SU-DHL-6 (cell line): Measurements from ENCODE around the gene TMEM43.

Source experiments
- H2AFZ ChIP-seq: fragments of 200-600 bp; sonication (generic); 2 replicates; pipeline ENCODE4 v1.6.1; 2014; ENCODE audit warnings: low read depth, mild to moderate bottlenecking, moderate library complexity, mixed read lengths, antibody characterized with exemption, low read length; ENCODE audit not compliant: severe bottlenecking
- H3F3A ChIP-seq: fragments of 200-600 bp; shearing (Covaris generic); 2 replicates; pipeline ENCODE4 v1.6.0; 2016; ENCODE audit warnings: antibody characterized with exemption, mild to moderate bottlenecking; ENCODE audit not compliant: insufficient read depth
- H3K27ac ChIP-seq: fragments of 200-600 bp; sonication (generic); 2 replicates; pipeline ENCODE4 v1.5.1; 2016; ENCODE audit warnings: low read depth, mild to moderate bottlenecking, low read length, moderate library complexity, mixed read lengths
- H3K27me3 ChIP-seq: fragments of 200-600 bp; sonication (generic), shearing (Covaris generic); 2 replicates; pipeline ENCODE4 v1.6.0; 2014; ENCODE audit warnings: mild to moderate bottlenecking, low read length
- H3K36me3 ChIP-seq: fragments of 200-600 bp; sonication (generic); 2 replicates; pipeline ENCODE4 v1.6.1; 2014; ENCODE audit warnings: mild to moderate bottlenecking, low read length, mixed read lengths
- H3K4me2 ChIP-seq: fragments of 300-600, 200-600 bp; shearing (Covaris generic), sonication (generic); 2 replicates; pipeline ENCODE4 v1.6.0; 2014; ENCODE audit warnings: low read length, low read depth, mild to moderate bottlenecking; ENCODE audit not compliant: poor library complexity, severe bottlenecking
- H3K4me3 ChIP-seq: fragments of 200-600 bp; sonication (generic); 2 replicates; pipeline ENCODE4 v1.5.1; 2014; ENCODE audit warnings: antibody characterized with exemption, low read length, mild to moderate bottlenecking, mixed read lengths; ENCODE audit not compliant: insufficient read depth, poor library complexity, severe bottlenecking
- H3K79me2 ChIP-seq: fragments of 200-600 bp; sonication (generic); 2 replicates; pipeline ENCODE4 v1.6.1; 2014; ENCODE audit warnings: mild to moderate bottlenecking, low read length, moderate library complexity; ENCODE audit not compliant: insufficient read depth
- H3K9ac ChIP-seq: fragments of 200-600 bp; sonication (generic); 2 replicates; pipeline ENCODE4 v1.7.0; 2014; ENCODE audit warnings: mild to moderate bottlenecking, low read length
- H3K9me2 ChIP-seq: fragments of 200-600 bp; sonication (generic); replicated peaks from 2 replicates; pipeline ENCODE4 v1.6.1; 2014; ENCODE audit warnings: low read length; ENCODE audit not compliant: insufficient read depth
- H3K9me3 ChIP-seq: fragments of 200-600 bp; sonication (generic); 2 replicates; pipeline ENCODE4 v1.6.1; 2014; ENCODE audit warnings: low read length, mixed read lengths; ENCODE audit not compliant: insufficient read depth
- H4K20me1 ChIP-seq: fragments of 200-600 bp; sonication (generic); 2 replicates; pipeline ENCODE4 v1.6.1; 2014; ENCODE audit warnings: low read depth, mild to moderate bottlenecking, antibody characterized with exemption, low read length, moderate library complexity, mixed read lengths
- EZH2phosphoT487 ChIP-seq: fragments of 200-600 bp; sonication (generic), shearing (Covaris generic); conservative IDR thresholded peaks from 2 replicates; pipeline ENCODE4 v1.6.1; 2018; ENCODE audit warnings: mild to moderate bottlenecking, antibody characterized with exemption, low read length, moderate library complexity, mixed read lengths
- TF ChIP-seq, protein P1 (sequence below): fragments of 200-600 bp; sonication (generic); IDR thresholded peaks from one replicate; pipeline ENCODE4 v1.5.1; 2017; ENCODE audit warnings: antibody characterized with exemption, mild to moderate bottlenecking, low read length, moderate library complexity; ENCODE audit not compliant: insufficient read depth, poor library complexity, severe bottlenecking

TMEM43 gene

DNA sequence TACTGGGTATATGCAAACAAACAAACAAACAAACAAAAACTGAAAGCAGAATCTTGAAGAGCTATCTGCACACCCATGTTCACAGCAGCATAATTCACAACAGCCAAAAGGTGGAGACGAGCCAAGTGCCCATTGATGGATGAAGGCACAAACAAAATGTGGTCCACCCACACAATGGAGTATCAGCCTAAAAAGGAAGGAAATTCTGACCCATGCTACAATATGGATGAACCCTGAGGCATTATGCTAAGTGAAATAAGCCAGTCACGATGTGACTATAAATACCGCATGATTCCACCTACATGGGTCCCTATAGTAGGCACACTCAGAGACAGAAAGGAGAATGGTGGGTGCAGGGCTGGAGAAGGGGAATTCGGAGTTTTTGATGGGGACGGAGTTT lies 29.4 kb downstream of the TMEM43 start:
- Histone ChIP-seq H3K79me2 (no peaks in the 10 kb centered on the region), H4K20me1 (no peaks in the 10 kb centered on the region), H3K9ac (no peak overlapping the region)

GRCh38 chr3:14154895-14155440 lies 30.1 kb downstream of the TMEM43 start:
- Histone ChIP-seq H3K79me2 (no peaks in the 10 kb centered on the region), H3K27ac (no peak overlapping the region), H2AFZ (no peak overlapping the region), H4K20me1 (no peaks in the 10 kb centered on the region), H3K9ac (no peak overlapping the region), H3K36me3 (peaks cover 4% of the 10 kb centered on the region; the same call in 1 of the 2 replicates), H3K4me2 (no peak overlapping the region), H3K9me2 (no peaks in the 10 kb centered on the region), H3K27me3 (no peaks in the 10 kb centered on the region), H3K4me3 (no peak overlapping the region), H3K9me3 (no peaks in the 10 kb centered on the region), H3F3A (no peaks in the 10 kb centered on the region)
- no peak for TF ChIP-seq EZH2phosphoT487
- TF ChIP-seq, protein P1, sequence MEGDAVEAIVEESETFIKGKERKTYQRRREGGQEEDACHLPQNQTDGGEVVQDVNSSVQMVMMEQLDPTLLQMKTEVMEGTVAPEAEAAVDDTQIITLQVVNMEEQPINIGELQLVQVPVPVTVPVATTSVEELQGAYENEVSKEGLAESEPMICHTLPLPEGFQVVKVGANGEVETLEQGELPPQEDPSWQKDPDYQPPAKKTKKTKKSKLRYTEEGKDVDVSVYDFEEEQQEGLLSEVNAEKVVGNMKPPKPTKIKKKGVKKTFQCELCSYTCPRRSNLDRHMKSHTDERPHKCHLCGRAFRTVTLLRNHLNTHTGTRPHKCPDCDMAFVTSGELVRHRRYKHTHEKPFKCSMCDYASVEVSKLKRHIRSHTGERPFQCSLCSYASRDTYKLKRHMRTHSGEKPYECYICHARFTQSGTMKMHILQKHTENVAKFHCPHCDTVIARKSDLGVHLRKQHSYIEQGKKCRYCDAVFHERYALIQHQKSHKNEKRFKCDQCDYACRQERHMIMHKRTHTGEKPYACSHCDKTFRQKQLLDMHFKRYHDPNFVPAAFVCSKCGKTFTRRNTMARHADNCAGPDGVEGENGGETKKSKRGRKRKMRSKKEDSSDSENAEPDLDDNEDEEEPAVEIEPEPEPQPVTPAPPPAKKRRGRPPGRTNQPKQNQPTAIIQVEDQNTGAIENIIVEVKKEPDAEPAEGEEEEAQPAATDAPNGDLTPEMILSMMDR, result no peak

More for the DNA sequence above, 29.4 kb downstream of the TMEM43 start:
- no peak for TF ChIP-seq EZH2phosphoT487
- TF ChIP-seq, protein P1, result no peak
- Histone ChIP-seq H3K9me3 (no peaks in the 10 kb centered on the region), H2AFZ (no peak overlapping the region), H3F3A (no peaks in the 10 kb centered on the region), H3K27me3 (no peaks in the 10 kb centered on the region), H3K27ac (no peak overlapping the region), H3K36me3 (no peaks in the 10 kb centered on the region), H3K9me2 (no peaks in the 10 kb centered on the region), H3K4me2 (no peak overlapping the region), H3K4me3 (no peak overlapping the region)

GRCh38 chr3:14156201-14156600 lies 31.3 kb downstream of the TMEM43 start:
- Histone ChIP-seq H3K36me3 (peaks cover 15% of the 10 kb centered on the region), H3K4me2 (no peak overlapping the region), H3K27me3 (no peaks in the 10 kb centered on the region), H3K4me3 (no peak overlapping the region), H3K9me3 (no peaks in the 10 kb centered on the region), H3K79me2 (no peaks in the 10 kb centered on the region), H4K20me1 (no peaks in the 10 kb centered on the region), H3K9ac (no peak overlapping the region), H3F3A (no peaks in the 10 kb centered on the region), H2AFZ (no peak overlapping the region), H3K9me2 (no peaks in the 10 kb centered on the region), H3K27ac (no peak overlapping the region)
- TF ChIP-seq, protein P1, result no peak
- no peak for TF ChIP-seq EZH2phosphoT487
